GM13976 (cell line): ENCODE results near the gene NOL12.

ENCODE experiments used
- DNase-seq: peaks from one replicate; pipeline ENCODE4 v3.0.0; 2012; ENCODE audit warnings: low spot score
- in situ Hi-C: fragments of 300-500 bp; cut with MboI; formaldehyde crosslinking; loops from one replicate; pipeline ENCODE4 v1.12.0; 2022; ENCODE audit warnings: low sequenced_read_pairs, mixed read lengths, inconsistent platforms; ENCODE audit not compliant: unreplicated experiment
- TF ChIP-seq, protein P1 (sequence below): IDR thresholded peaks from 2 replicates; pipeline ENCODE4 v1.5.1; 2012; ENCODE audit warnings: borderline replicate concordance, mild to moderate bottlenecking; ENCODE audit not compliant: insufficient read depth; ENCODE audit errors: extremely low read depth, missing control alignments, control extremely low read depth

NOL12 gene

DNA sequence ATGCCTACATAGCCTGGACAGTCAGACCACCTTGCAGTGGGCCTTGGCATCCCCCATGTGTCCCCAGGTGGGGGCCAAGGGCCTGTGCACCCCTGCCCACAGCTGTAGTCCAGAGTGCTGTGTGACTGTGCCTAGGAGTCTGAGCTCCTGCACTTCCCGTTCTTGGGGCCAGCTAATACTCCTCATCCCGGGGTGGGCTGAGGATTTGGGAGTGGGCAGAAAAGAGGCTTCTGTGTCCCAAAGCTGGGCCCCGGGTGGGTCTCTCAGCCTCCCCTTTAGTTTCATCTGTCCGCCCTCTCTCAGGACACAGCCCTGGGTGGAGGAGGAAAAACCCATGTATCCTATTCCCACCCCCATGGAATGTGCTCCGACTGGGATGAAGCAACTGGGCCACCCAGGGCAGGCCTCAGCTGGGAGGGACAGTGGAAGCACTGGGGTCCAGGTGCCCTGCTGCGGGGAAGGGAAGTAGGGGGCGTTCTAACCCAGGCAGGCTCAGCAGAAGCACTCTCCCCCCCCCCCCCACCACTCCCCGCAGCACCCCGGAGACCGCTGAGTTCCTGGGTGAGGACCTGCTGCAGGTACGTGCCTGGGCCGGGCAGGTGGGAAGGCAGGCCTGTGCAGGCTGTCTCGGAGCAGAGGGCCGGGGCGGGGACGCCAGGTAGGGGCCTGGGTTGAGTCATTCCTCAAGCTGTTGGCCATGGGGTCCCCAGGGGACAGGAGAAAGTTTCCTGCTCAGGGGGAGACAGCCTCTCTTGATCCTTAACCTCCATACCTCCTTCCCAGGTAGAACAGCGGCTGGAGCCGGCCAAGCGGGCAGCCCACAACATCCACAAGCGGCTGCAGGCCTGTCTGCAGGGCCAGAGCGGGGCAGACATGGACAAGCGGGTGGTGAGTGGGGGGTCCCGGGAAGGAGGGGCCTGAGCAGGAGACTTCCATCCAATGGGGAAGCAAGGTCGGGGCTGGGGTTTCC lies 45.3 kb upstream of the NOL12 start:
- no peak for DNase-seq
- TF ChIP-seq, protein P1, sequence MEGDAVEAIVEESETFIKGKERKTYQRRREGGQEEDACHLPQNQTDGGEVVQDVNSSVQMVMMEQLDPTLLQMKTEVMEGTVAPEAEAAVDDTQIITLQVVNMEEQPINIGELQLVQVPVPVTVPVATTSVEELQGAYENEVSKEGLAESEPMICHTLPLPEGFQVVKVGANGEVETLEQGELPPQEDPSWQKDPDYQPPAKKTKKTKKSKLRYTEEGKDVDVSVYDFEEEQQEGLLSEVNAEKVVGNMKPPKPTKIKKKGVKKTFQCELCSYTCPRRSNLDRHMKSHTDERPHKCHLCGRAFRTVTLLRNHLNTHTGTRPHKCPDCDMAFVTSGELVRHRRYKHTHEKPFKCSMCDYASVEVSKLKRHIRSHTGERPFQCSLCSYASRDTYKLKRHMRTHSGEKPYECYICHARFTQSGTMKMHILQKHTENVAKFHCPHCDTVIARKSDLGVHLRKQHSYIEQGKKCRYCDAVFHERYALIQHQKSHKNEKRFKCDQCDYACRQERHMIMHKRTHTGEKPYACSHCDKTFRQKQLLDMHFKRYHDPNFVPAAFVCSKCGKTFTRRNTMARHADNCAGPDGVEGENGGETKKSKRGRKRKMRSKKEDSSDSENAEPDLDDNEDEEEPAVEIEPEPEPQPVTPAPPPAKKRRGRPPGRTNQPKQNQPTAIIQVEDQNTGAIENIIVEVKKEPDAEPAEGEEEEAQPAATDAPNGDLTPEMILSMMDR: no peak
- in situ Hi-C loops: no loop called here

DNA sequence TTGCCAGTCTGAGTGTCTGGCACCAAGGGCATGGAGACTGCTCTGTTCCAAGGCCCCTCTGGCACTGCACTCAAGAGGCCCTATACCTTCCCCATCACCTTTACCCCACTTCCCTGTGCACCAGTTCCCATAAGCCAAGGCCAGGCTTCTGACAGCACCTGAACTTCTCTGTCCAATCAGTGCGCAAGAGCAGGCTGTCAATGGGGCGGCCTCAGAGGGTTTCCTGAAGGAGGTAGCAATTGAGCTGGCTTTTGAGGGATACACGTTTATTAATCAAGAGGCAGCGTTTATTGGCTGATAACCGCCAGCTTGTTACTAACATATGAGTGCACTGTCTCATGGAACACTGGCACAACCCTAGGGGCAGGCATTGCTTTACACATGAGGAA lies 44.6 kb upstream of the NOL12 start:
- DNase-seq: no peak
- in situ Hi-C loops: no loop called here
- TF ChIP-seq, protein P1: no peak

DNA sequence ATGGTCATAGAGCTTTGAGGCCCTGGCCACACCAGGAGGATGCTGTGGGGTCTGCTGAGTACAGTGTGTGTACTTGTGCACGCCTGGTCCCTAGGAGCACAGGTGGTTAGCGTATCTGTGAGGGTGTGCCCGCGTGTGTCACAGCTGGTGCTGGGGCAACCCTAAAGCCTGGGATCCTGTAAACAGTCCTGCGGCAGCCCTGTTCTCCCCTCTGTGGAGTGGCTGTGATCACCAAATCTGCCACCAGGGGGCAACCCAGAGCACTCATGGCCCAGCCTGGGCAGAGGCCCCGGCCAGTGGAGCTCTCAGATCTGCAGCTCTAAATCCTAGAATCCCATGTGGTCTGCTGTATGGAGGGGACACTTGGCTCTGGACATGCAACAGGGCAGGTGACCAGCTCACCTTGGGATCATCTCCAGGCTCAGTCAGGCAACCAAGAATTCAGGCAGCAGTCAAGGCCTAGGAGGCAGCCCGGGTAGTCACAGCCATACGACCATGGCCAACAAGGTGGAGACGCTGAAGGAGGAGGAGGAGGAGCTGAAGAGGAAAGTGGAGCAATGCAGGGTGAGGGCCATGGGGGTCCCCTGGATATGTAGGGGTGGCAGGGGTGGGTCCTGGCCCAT lies 42.8 kb upstream of the NOL12 start:
- in situ Hi-C loops: no loop called here
- TF ChIP-seq, protein P1: peak; percentile 84
- DNase-seq: peak; percentile 88

DNA sequence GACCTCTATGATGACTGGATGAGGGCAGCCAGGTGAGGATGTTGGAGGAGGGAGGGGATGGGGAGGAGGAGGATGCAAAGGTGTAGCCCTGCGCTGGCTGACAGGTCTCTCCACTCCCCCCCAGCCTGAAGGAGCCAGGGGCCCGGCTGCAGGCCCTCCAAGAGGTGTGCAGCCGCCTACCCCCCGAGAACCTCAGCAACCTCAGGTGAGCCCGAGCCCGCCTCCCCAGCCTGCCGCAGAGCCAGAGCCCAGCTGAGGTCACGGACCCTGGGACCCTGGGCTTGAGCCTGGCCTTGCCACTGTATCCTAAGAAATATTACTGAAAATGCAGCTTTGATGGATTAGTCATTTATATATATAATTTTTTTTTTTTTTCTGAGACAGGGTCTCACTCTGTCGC lies 38.8 kb upstream of the NOL12 start:
- TF ChIP-seq, protein P1: no peak
- in situ Hi-C loops: no loop called here
- no peak for DNase-seq

DNA sequence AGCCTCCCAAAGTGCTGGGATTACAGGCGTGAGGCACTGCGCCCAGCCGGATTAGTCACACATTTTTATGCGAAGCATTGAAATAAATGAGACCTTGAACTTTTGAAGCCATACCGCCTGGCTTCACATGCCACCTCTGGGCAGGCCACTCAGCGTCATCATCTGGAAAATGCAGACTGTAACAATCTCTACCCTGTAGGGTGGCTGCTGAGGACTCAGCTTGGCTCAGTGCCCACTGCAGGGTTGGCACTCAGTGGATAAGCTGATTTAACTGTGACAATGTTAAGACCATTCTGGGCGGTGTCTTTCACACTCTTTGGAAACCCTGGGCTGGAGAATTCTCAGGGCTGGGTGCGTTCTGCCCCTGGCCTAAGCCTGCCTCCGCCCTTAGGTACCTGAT lies 38.2 kb upstream of the NOL12 start:
- TF ChIP-seq, protein P1: no peak
- no peak for DNase-seq
- in situ Hi-C loops: no loop called here

DNA sequence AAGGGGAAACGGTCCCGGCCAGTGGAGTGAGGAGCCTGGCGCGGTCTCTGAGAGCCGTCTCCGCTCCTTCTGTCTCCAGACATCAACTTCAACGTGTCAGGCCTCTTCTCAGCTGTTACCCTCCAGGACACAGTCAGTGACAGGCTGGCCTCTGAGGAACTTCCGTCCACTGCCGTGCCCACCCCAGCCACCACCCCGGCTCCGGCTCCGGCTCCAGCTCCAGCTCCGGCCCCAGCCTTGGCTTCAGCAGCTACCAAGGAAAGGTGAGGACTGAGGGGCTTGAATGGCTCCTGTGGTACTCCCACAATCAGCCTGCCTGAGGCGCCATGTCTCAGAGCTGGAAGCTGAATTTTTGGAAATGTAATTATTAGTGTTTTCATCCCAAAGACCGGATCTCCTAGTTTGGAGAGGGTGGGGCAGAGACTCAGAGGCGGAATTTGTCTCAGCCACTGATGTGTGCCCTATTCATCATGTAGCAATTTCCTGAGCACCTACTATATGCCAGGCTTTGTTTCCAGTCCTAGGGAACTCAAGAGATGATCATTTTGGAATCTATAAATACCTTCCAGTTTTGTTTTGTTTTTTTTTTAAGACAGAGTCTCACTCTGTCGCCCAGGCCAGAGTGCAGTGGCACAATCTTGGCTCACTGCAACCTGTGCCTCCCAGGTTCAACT lies 35.5 kb upstream of the NOL12 start:
- no peak for DNase-seq
- in situ Hi-C loops: no loop called here
- TF ChIP-seq, protein P1: no peak
